HG03108 (cell line): ENCODE measurements around the gene MAP7.

ENCODE experiments used
- ATAC-seq: cut with Tn5 transposase; IDR thresholded peaks from one replicate; pipeline ENCODE4 v1.9.1; 2021; ENCODE audit warnings: moderate library complexity; ENCODE audit not compliant: unreplicated experiment

Gene MAP7

GRCh38 chr6:136534268-136534667 is 16.0 kb downstream of the MAP7 start:
- ATAC-seq = no peak

- no peak for ATAC-seq
Measured at GRCh38 chr6:136533487-136533886, 16.7 kb downstream of the MAP7 start.

GRCh38 chr6:136532030-136532429 is 18.2 kb downstream of the MAP7 start:
- ATAC-seq = no peak

- no peak for ATAC-seq
Measured at GRCh38 chr6:136529710-136530109, 20.5 kb downstream of the MAP7 start.

GRCh38 chr6:136528477-136528876 is 21.7 kb downstream of the MAP7 start:
- no peak for ATAC-seq

- ATAC-seq = no peak
Measured at GRCh38 chr6:136527831-136528230, 22.4 kb downstream of the MAP7 start.

GRCh38 chr6:136526937-136527336 is 23.3 kb downstream of the MAP7 start:
- ATAC-seq = no peak

- no peak for ATAC-seq
Measured at GRCh38 chr6:136526196-136526930, 23.9 kb downstream of the MAP7 start.

GRCh38 chr6:136525586-136526195 is 24.5 kb downstream of the MAP7 start:
- ATAC-seq = no peak

GRCh38 chr6:136524936-136525413 is 25.2 kb downstream of the MAP7 start:
- no peak for ATAC-seq

- no peak for ATAC-seq
Measured at GRCh38 chr6:136524339-136524935, 25.8 kb downstream of the MAP7 start.

GRCh38 chr6:136523196-136523595 is 27.0 kb downstream of the MAP7 start:
- no peak for ATAC-seq

GRCh38 chr6:136522636-136523035 is 27.6 kb downstream of the MAP7 start:
- ATAC-seq = no peak

- no peak for ATAC-seq
Measured at GRCh38 chr6:136521911-136522310, 28.3 kb downstream of the MAP7 start.

GRCh38 chr6:136521427-136521826 is 28.8 kb downstream of the MAP7 start:
- ATAC-seq = no peak

- ATAC-seq = no peak
Measured at GRCh38 chr6:136520517-136520916, 29.7 kb downstream of the MAP7 start.

GRCh38 chr6:136517582-136517981 is 32.6 kb downstream of the MAP7 start:
- no peak for ATAC-seq

- ATAC-seq = no peak
Measured at GRCh38 chr6:136517002-136517401, 33.2 kb downstream of the MAP7 start.

GRCh38 chr6:136514591-136514990 is 35.6 kb downstream of the MAP7 start:
- no peak for ATAC-seq

- ATAC-seq = no peak
Measured at GRCh38 chr6:136511926-136512325, 38.3 kb downstream of the MAP7 start.

- ATAC-seq = no peak
Measured at GRCh38 chr6:136511397-136511796, 38.8 kb downstream of the MAP7 start.

- ATAC-seq = no peak
Measured at GRCh38 chr6:136510782-136511181, 39.4 kb downstream of the MAP7 start.
